Endothelial cell (in vitro differentiated cells): ENCODE measurements around the gene GHDC. TPM values are rescaled to one million over a fixed set of nuclear protein-coding genes. Genes with fewer than 3 reads are reported as not detected.
"Not testable (repeated sequence)": the region's sequence is repeated elsewhere in the genome, so short reads cannot be mapped to it uniquely, and the experiment has no call there.

Source experiments
- DNase-seq: peaks from one replicate; pipeline ENCODE4 v3.0.0; 2021; ENCODE audit warnings: low spot score
- H3K27ac Mint-ChIP-seq: one replicate; pipeline ENCODE4 v1.8.0; 2021; ENCODE audit warnings: mixed read lengths, inconsistent platforms; ENCODE audit not compliant: unreplicated experiment
- H3K27me3 Mint-ChIP-seq: one replicate; pipeline ENCODE4 v1.8.0; 2021; ENCODE audit warnings: mild to moderate bottlenecking, moderate library complexity, mixed read lengths, inconsistent platforms; ENCODE audit not compliant: unreplicated experiment
- H3K36me3 Mint-ChIP-seq: one replicate; pipeline ENCODE4 v1.8.0; 2021; ENCODE audit warnings: mild to moderate bottlenecking, low read depth, mixed read lengths, inconsistent platforms; ENCODE audit not compliant: unreplicated experiment
- H3K4me1 Mint-ChIP-seq: one replicate; pipeline ENCODE4 v1.8.0; 2021; ENCODE audit warnings: mild to moderate bottlenecking, mixed read lengths, inconsistent platforms; ENCODE audit not compliant: unreplicated experiment
- H3K4me3 Mint-ChIP-seq: one replicate; pipeline ENCODE4 v1.8.0; 2021; ENCODE audit warnings: mild to moderate bottlenecking, mixed read lengths, inconsistent platforms; ENCODE audit not compliant: unreplicated experiment
- H3K9me3 Mint-ChIP-seq: one replicate; pipeline ENCODE4 v1.8.0; 2021; ENCODE audit warnings: mixed read lengths, inconsistent platforms; ENCODE audit not compliant: unreplicated experiment
- total RNA-seq: library from RNA; stranded (reverse); fragmentation: NEBNext Ultra II Directional; extraction: Animal tissue kit (Norgen Biotek cat#: 25700); gene quantifications from one replicate; pipeline ENCODE4 v1.2.1, GENCODE V29; 2021; ENCODE audit not compliant: unreplicated experiment
- TF ChIP-seq, protein P1 (sequence below): fragments of 200-600 bp; sonication (generic); IDR thresholded peaks from one replicate; pipeline ENCODE4 v1.5.0; 2021; ENCODE audit warnings: antibody characterized with exemption; ENCODE audit not compliant: unreplicated experiment

Gene GHDC
- total RNA-seq, 1 donor from 2014 or later: 7.2 TPM

DNA sequence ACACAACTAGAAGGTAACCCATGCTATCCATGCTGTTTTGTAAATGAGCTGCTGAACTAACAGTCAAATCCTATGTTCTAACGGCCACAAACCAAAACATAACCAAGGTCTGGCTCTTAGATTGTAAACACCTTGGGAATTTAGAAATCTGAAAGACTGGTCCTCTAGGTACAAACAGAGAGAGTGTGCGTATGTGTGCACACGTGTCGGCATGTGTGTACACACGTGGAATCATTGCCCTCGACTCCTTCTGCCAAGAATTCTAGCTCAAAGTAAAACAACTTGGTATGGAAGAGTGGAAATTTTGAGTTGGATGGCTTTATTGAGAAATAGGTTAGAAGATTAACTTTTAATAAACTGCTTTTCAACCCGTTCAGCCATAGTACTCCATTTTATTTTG, 18.1 kb upstream of the GHDC start:
- no peaks in the 10 kb centered on the region for H3K27me3 Mint-ChIP-seq
- TF ChIP-seq, protein P1, sequence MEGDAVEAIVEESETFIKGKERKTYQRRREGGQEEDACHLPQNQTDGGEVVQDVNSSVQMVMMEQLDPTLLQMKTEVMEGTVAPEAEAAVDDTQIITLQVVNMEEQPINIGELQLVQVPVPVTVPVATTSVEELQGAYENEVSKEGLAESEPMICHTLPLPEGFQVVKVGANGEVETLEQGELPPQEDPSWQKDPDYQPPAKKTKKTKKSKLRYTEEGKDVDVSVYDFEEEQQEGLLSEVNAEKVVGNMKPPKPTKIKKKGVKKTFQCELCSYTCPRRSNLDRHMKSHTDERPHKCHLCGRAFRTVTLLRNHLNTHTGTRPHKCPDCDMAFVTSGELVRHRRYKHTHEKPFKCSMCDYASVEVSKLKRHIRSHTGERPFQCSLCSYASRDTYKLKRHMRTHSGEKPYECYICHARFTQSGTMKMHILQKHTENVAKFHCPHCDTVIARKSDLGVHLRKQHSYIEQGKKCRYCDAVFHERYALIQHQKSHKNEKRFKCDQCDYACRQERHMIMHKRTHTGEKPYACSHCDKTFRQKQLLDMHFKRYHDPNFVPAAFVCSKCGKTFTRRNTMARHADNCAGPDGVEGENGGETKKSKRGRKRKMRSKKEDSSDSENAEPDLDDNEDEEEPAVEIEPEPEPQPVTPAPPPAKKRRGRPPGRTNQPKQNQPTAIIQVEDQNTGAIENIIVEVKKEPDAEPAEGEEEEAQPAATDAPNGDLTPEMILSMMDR: no peak
- H3K4me3 Mint-ChIP-seq: no peak overlapping the region
- DNase-seq: no peak
- no peaks in the 10 kb centered on the region for H3K9me3 Mint-ChIP-seq
- H3K4me1 Mint-ChIP-seq: no peaks in the 10 kb centered on the region
- no peak overlapping the region for H3K27ac Mint-ChIP-seq
- peaks cover 29% of the 10 kb centered on the region for H3K36me3 Mint-ChIP-seq

DNA sequence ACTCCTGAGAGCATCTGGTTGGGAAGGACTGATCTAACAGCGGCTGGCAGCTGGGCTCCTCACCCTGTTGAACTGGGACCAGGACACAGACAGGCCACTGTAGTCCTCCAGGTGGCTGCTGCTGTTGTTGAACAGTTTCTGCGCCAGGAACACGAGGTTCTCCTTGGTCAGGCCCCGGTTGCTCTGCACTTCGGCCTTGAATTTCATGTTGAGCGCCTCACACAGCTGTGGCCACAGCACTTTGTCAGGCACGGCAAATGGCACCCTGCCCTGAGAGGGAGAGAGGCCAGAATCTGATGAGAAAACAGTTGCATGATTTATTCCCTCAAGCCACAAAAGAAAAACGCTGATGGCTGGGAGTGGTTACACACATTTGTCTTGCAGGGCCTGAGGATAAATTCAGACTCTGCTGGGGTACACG, 17.6 kb upstream of the GHDC start:
- not testable (repeated sequence) for DNase-seq, H3K4me3 Mint-ChIP-seq, H3K9me3 Mint-ChIP-seq, H3K27ac Mint-ChIP-seq, H3K4me1 Mint-ChIP-seq, H3K27me3 Mint-ChIP-seq
- H3K36me3 Mint-ChIP-seq: peaks cover 27% of the 10 kb centered on the region

DNA sequence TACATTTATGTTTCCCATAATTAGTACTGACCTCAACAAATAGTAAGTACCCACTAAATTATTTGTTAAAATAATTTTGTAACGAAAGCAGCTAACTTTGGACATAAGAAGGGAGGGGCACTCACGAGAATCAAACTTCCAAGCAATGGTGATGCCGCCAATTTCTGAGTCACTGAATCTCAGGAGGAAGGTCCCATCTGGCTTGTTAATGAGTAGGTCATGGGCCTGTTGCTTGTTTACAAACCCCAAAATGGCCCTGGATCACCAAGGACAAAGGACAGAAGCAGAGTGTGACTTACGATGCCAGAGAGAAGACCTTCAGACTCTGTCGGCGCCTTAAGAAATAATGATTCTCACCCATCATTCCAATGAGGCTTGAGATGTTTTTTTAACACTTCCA, 15.8 kb upstream of the GHDC start:
- no peak overlapping the region for H3K4me3 Mint-ChIP-seq
- H3K27ac Mint-ChIP-seq: no peak overlapping the region
- no peaks in the 10 kb centered on the region for H3K4me1 Mint-ChIP-seq
- H3K36me3 Mint-ChIP-seq: peaks cover 31% of the 10 kb centered on the region
- H3K27me3 Mint-ChIP-seq: no peaks in the 10 kb centered on the region
- TF ChIP-seq, protein P1: no peak
- DNase-seq: no peak
- no peaks in the 10 kb centered on the region for H3K9me3 Mint-ChIP-seq

DNA sequence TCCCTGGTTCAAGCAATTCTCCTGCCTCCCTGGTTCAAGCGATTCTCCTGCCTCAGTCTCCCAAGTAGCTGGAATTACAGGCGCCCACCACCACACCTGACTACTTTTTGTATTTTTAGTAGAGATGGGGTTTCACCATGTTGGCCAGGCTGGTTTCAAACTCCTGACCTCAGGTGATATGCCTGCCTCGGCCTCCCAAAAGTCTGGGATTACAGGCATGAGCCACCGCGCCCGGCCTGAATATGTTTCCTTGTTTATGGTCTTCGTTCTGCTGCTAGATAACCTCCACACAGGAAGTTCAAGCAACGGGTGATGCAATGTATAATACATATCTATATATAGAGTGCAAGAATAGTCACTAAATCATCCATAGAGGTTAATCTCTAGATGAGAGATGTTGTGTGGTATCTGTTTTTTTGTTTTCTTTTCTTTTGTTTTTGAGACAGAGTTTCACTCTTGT, 11.9 kb upstream of the GHDC start:
- H3K27me3 Mint-ChIP-seq, H3K4me1 Mint-ChIP-seq, DNase-seq, H3K9me3 Mint-ChIP-seq, H3K27ac Mint-ChIP-seq, H3K4me3 Mint-ChIP-seq: not testable (repeated sequence)
- peaks cover 44% of the 10 kb centered on the region for H3K36me3 Mint-ChIP-seq

DNA sequence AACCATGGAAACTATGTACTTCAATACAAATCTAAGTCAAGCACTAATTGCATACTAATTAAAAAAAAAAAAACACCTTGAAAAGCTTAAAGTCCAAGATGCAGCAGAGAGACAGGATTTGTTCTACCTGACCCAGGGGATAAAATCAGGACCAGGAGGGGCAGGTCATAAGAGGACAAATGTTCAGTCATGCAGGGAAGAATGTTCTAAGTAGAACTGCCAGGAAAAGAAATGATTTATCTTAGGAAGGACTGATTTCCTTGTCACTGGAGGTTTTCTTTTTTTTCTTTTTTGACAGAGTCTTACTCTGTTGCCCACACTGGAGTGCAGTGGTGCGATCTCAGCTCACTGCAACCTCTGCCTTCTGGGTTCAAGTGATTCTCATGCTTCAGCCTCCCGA, 9.1 kb upstream of the GHDC start:
- Mint-ChIP-seq H3K27ac (no peak overlapping the region), H3K4me1 (no peaks in the 10 kb centered on the region), H3K27me3 (peaks cover 4% of the 10 kb centered on the region), H3K4me3 (no peak overlapping the region), H3K9me3 (no peaks in the 10 kb centered on the region), H3K36me3 (peaks cover 32% of the 10 kb centered on the region)
- DNase-seq: no peak
- TF ChIP-seq, protein P1: no peak

DNA sequence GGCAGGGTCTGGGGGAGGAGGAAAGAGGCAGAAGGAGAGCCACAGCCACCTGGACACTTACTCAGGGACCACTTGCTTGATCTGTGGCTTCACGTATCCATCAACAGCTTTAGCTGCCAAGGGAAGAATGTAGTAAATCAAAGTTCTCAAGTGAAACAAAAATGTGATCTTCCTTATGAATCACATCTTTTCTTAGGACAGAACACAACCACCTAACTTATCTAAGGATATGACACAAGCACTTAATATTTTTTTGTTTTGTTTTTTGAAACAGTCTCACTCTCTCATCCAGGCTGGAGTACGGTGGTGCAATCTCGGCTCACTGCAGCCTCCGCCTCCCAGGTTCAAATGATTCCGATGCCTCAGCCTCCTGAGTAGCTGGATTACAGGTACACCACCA, 8.4 kb upstream of the GHDC start:
- Mint-ChIP-seq H3K4me1 (no peaks in the 10 kb centered on the region), H3K36me3 (peaks cover 31% of the 10 kb centered on the region), H3K27me3 (peaks cover 6% of the 10 kb centered on the region), H3K27ac (no peak overlapping the region), H3K9me3 (no peaks in the 10 kb centered on the region), H3K4me3 (no peak overlapping the region)
- TF ChIP-seq, protein P1: no peak
- no peak for DNase-seq
